Endothelial cell of umbilical vein (primary cell): ENCODE data around the gene NHERF2. TPM values are rescaled to one million over a fixed set of nuclear protein-coding genes. Genes with fewer than 3 reads are reported as not detected.
A peak's percentile ranks its signal among the peaks of the same experiment; 100 is the strongest.

Experiments
- BruUV-seq: library from RNA; stranded (reverse); fragments of 400-500 nt; replicated peaks from 2 replicates; lab custom pipeline; 2021; lab: Mats Ljungman, UMichigan
- CTCF ChIA-PET: fragments of 300-600, 350-600 bp; sonication (Branson Sonifier 250); formaldehyde crosslinking; loops from one replicate; lab custom pipeline; 2021; ENCODE audit warnings: antibody characterized with exemption, inconsistent platforms; lab: Charles Lee
- POLR2A ChIA-PET: fragments of 300-600, 350-600 bp; sonication (Branson Sonifier 250); formaldehyde crosslinking; loops from one replicate; lab custom pipeline; 2021; ENCODE audit warnings: antibody characterized with exemption, inconsistent platforms; lab: Charles Lee
- DNase-seq: peaks from one replicate; pipeline ENCODE4 v3.0.0-alpha.2; 2011; ENCODE audit warnings: low read depth, low spot score
- FAIRE-seq: peaks from 2 replicates; lab custom pipeline; 2011; peaks lifted over from hg19 to GRCh38; lab: Jason Lieb, UNC
- H2AFZ ChIP-seq: 2 replicates; pipeline ENCODE4 v1.6.0; 2012; ENCODE audit warnings: low read depth, low read length, control low read depth, inconsistent platforms
- H3K27ac ChIP-seq: 2 replicates; pipeline ENCODE4 v1.5.1; 2011; ENCODE audit warnings: low read depth, mild to moderate bottlenecking, control low read depth, low read length, moderate library complexity; ENCODE audit not compliant: insufficient read depth
- H3K27me3 ChIP-seq, 2 experiments: 2 replicates each; pipeline versions ENCODE4 v1.6.0 to v1.6.1; 2011; ENCODE audit warnings: low read length in 2 of 2, mixed read lengths in 1 of 2; ENCODE audit not compliant: control insufficient read depth in 2 of 2, insufficient read depth in 2 of 2
- H3K36me3 ChIP-seq, 2 experiments: 2 replicates in 1 of 2; 3 replicates in 1 of 2; pipeline ENCODE4 v1.5.1; 2011; ENCODE audit warnings: low read length in 2 of 2, mild to moderate bottlenecking in 1 of 2, moderate library complexity in 1 of 2; ENCODE audit not compliant: control insufficient read depth in 2 of 2, insufficient read depth in 2 of 2; ENCODE audit errors: extremely low read depth in 1 of 2
- H3K4me1 ChIP-seq: 3 replicates; pipeline ENCODE4 v1.5.1; 2011; ENCODE audit warnings: mild to moderate bottlenecking, low read length; ENCODE audit not compliant: control insufficient read depth, insufficient read depth; ENCODE audit errors: extremely low read depth
- H3K4me2 ChIP-seq: 2 replicates; pipeline ENCODE4 v1.6.1; 2011; ENCODE audit warnings: low read length, control low read depth, mixed read lengths; ENCODE audit not compliant: insufficient read depth
- H3K4me3 ChIP-seq, 3 experiments: fragments of 200-600 bp in 1 of 3; sonication (generic), shearing (Covaris generic) in 1 of 3; replicated peaks in 1 of 3; 2 replicates each; pipeline ENCODE4 v1.5.1; 2011 to 2016; ENCODE audit warnings: control low read depth in 3 of 3, low read length in 3 of 3, mild to moderate bottlenecking in 2 of 3, inconsistent platforms in 1 of 3, low read depth in 1 of 3, moderate library complexity in 1 of 3; ENCODE audit not compliant: insufficient read depth in 1 of 3
- H3K79me2 ChIP-seq: 2 replicates; pipeline ENCODE4 v1.6.0; 2012; ENCODE audit warnings: low read length, inconsistent platforms; ENCODE audit not compliant: control insufficient read depth, insufficient read depth
- H3K9ac ChIP-seq: replicated peaks from 2 replicates; pipeline ENCODE3; 2011; ENCODE audit warnings: low read length, control low read depth; ENCODE audit not compliant: insufficient read depth; ENCODE audit errors: extremely low read depth
- H3K9me1 ChIP-seq: replicated peaks from 3 replicates; pipeline ENCODE4 v1.6.0; 2011; ENCODE audit warnings: mild to moderate bottlenecking, low read length; ENCODE audit not compliant: control insufficient read depth, insufficient read depth; ENCODE audit errors: extremely low read depth
- H3K9me3 ChIP-seq: replicated peaks from 2 replicates; pipeline ENCODE4 v1.5.1; 2012; ENCODE audit warnings: low read length, inconsistent platforms; ENCODE audit not compliant: control insufficient read depth, insufficient read depth
- H4K20me1 ChIP-seq: replicated peaks from 2 replicates; pipeline ENCODE3; 2011; ENCODE audit warnings: mild to moderate bottlenecking, low read length; ENCODE audit not compliant: control insufficient read depth, insufficient read depth; ENCODE audit errors: extremely low read depth
- CTCF ChIP-seq, 2 donors: IDR thresholded peaks; 1 replicate in 1 of 2; 2 replicates in 1 of 2; pipeline ENCODE4 v1.5.1; 2011; ENCODE audit warnings: low read length in 2 of 2, mild to moderate bottlenecking in 2 of 2, moderate library complexity in 2 of 2, control low read depth in 1 of 2, inconsistent platforms in 1 of 2, low read depth in 1 of 2; ENCODE audit not compliant: insufficient read depth in 1 of 2; ENCODE audit errors: extremely low read depth in 1 of 2
- EZH2 ChIP-seq: IDR thresholded peaks from 2 replicates; pipeline ENCODE4 v1.6.1; 2012; ENCODE audit warnings: borderline replicate concordance, low read depth, mild to moderate bottlenecking, moderate library complexity, low read length, inconsistent platforms; ENCODE audit not compliant: severe bottlenecking
- FOS ChIP-seq: IDR thresholded peaks from 2 replicates; pipeline ENCODE4 v1.6.1; 2011; ENCODE audit warnings: mild to moderate bottlenecking, low read length, moderate library complexity, borderline replicate concordance; ENCODE audit not compliant: insufficient read depth
- GATA2 ChIP-seq: IDR thresholded peaks from 2 replicates; pipeline ENCODE4 v1.7.0; 2011; ENCODE audit warnings: low read depth, mild to moderate bottlenecking, moderate library complexity, mixed read lengths, low read length; ENCODE audit not compliant: insufficient read length, insufficient read depth
- MAX ChIP-seq: IDR thresholded peaks from 2 replicates; pipeline ENCODE4 v1.6.1; 2011; ENCODE audit not compliant: insufficient read depth, insufficient read length
- POLR2A ChIP-seq: IDR thresholded peaks from 2 replicates; pipeline ENCODE4 v1.6.1; 2012; ENCODE audit warnings: low read depth, mild to moderate bottlenecking, control low read depth, low read length
- POLR2AphosphoS5 ChIP-seq: IDR thresholded peaks from 2 replicates; pipeline ENCODE4 v1.6.1; 2012; ENCODE audit warnings: low read depth, mild to moderate bottlenecking, control low read depth, low read length, moderate library complexity; ENCODE audit not compliant: insufficient read depth
- dilution Hi-C: fragments of 300-500 bp; cut with MboI; formaldehyde crosslinking; loops from one replicate; pipeline ENCODE4 v1.15.0; 2019; ENCODE audit warnings: low sequenced_read_pairs; ENCODE audit not compliant: extremely low pct_ligation_motif_present
- intact Hi-C: fragments of 100-400 bp; cut with micrococcal nuclease; formaldehyde crosslinking; loops from one replicate; pipeline ENCODE4 v1.10.0; 2022
- polyA plus RNA-seq, 4 experiments: library from polyadenylated mRNA; depleted of rRNA in 3 of 4; stranded (reverse) in 3 of 4; unstranded in 1 of 4; fragments of >200 nt; gene quantifications; 2 replicates each; pipeline versions ENCODE4 v1.2.1 to v1.2.3, GENCODE V29; 2011 to 2012; ENCODE audit warnings: missing spikeins in 1 of 4
- total RNA-seq: library from RNA; stranded (reverse); gene quantifications from 2 replicates; pipeline ENCODE4 v1.2.3, GENCODE V29; 2021

Gene NHERF2
- total and polyA plus RNA-seq, 2 donors (not counting 3 experiments of a cell fraction or from before 2014, with no cell fraction given), result 65.2 to 71.2 TPM

GRCh38 chr16:2003827-2004641 is 22.7 kb upstream of the NHERF2 start:
- no peak overlapping the region for H3K4me3 ChIP-seq
- H3K9ac ChIP-seq, result no peak overlapping the region
- ChIA-PET POLR2A (interaction anchor here (1.9 kb wide), 1 partner anchor 151 kb away, joined by 21 read pairs; the partner anchor contains the start of gene TRAF7), CTCF (interaction anchor here (0.6 to 4.0 kb wide), 26 partner anchors 9 to 247 kb away, joined by 3 to 85 read pairs (median 5); partner anchors contain the start of genes ECI1, GFER, NPW and NTHL1)
- TF ChIP-seq POLR2AphosphoS5 (peak; percentile 41), POLR2A (no peak), GATA2 (no peak), EZH2 (no peak), FOS (no peak), MAX (peak; percentile 25), CTCF (IDR thresholded peaks at IDR 0.05; ENCODE audit: extremely low read depth in 1 of 2, insufficient read depth in 1 of 2, low read depth in 1 of 2, low read length in 2 of 2) (peak; percentile 97 to 99)
- FAIRE-seq (peak; percentile 91), DNase-seq (peak; percentile 73)
- no peak overlapping the region for H3K27ac ChIP-seq
- H3K9me3 ChIP-seq, result no peaks in the 10 kb centered on the region
- dilution Hi-C loops, result no loop called here
- no peaks in the 10 kb centered on the region for H3K27me3 ChIP-seq
- H2AFZ ChIP-seq, result no peak overlapping the region
- peaks cover 64% of the 10 kb centered on the region for H3K79me2 ChIP-seq
- BruUV-seq, result no TSS peak
- no peak overlapping the region for H3K4me2 ChIP-seq
- intact Hi-C loops, result no loop called here
- H3K4me1 ChIP-seq, result peaks cover 42% of the 10 kb centered on the region
- no peaks in the 10 kb centered on the region for H4K20me1 ChIP-seq
- peaks cover 0 to 41% of the 10 kb centered on the region in 2 experiments for H3K36me3 ChIP-seq
- H3K9me1 ChIP-seq, result no peaks in the 10 kb centered on the region
